Measurements from ENCODE around the gene AOPEP. TPM values are rescaled to one million over a fixed set of nuclear protein-coding genes. Genes with fewer than 3 reads are reported as not detected.

Gene AOPEP
- total and polyA plus RNA-seq, 2 of the 13 experiments (the other 11 are each of a cell fraction or from before 2014, with no cell fraction given) = 22.2 to 41.6 TPM

DNA sequence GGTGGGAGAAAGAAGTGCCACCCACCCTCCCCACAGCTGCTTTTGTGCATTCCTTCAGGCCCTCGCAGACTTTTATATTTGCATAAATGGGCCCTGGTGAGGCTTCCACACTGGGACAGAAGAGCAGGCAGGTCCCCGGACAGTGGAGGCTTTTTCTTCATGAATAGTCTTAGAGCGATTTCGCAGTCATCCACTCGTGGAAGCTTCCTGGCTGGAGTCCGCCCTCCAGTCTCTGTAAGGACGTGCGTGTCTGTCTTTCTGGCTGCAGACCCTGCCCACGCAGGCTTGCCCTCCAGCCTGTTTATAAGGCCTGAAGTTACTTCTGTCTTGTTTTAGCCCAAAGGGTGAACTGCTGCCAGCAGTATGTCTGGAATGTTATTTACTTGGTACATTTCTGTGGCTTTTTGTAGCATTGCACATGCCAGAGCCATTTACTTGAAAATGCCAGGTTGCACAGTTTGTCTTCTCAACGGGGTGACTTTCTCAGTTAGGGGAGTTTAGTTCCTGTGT, 195.7 kb downstream of the AOPEP start (continued):
- TF ChIP-seq, protein P1, sequence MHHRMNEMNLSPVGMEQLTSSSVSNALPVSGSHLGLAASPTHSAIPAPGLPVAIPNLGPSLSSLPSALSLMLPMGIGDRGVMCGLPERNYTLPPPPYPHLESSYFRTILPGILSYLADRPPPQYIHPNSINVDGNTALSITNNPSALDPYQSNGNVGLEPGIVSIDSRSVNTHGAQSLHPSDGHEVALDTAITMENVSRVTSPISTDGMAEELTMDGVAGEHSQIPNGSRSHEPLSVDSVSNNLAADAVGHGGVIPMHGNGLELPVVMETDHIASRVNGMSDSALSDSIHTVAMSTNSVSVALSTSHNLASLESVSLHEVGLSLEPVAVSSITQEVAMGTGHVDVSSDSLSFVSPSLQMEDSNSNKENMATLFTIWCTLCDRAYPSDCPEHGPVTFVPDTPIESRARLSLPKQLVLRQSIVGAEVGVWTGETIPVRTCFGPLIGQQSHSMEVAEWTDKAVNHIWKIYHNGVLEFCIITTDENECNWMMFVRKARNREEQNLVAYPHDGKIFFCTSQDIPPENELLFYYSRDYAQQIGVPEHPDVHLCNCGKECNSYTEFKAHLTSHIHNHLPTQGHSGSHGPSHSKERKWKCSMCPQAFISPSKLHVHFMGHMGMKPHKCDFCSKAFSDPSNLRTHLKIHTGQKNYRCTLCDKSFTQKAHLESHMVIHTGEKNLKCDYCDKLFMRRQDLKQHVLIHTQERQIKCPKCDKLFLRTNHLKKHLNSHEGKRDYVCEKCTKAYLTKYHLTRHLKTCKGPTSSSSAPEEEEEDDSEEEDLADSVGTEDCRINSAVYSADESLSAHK (CRISPR knock-in tag; IDR thresholded peaks at IDR 0.05; ENCODE audit: borderline replicate concordance) = no peak
- TF ChIP-seq ZEB1 (IDR thresholded peaks at IDR 0.05; ENCODE audit: insufficient replicate concordance, low read depth) (no peak), ZNF713 (CRISPR knock-in tag; IDR thresholded peaks at IDR 0.05) (no peak), SRSF1 (optimal IDR thresholded peaks at IDR 0.05; ENCODE audit: low read depth, low read length) (no peak), CREM (IDR thresholded peaks at IDR 0.05) (no peak), CREM (CRISPR knock-in tag; IDR thresholded peaks at IDR 0.05) (no peak), TP53 (CRISPR knock-in tag; conservative IDR thresholded peaks at IDR 0.05) (0 out of 2 replicates have a peak, but pooled peaks have one; percentile 8), TMF1 (CRISPR knock-in tag; IDR thresholded peaks at IDR 0.05; ENCODE audit: low read depth) (no peak), ZNF619 (CRISPR knock-in tag; IDR thresholded peaks at IDR 0.05) (no peak), ARHGAP35 (CRISPR knock-in tag; IDR thresholded peaks at IDR 0.05; ENCODE audit: borderline replicate concordance) (no peak), ZFP91 (CRISPR knock-in tag; IDR thresholded peaks at IDR 0.05; ENCODE audit: borderline replicate concordance) (no peak), NFATC3 (CRISPR knock-in tag; IDR thresholded peaks at IDR 0.05) (no peak), CHD2 (IDR thresholded peaks at IDR 0.05; ENCODE audit: low read depth, low read length) (no peak), ZNF629 (CRISPR knock-in tag; conservative IDR thresholded peaks at IDR 0.05) (no peak), ZNF841 (CRISPR knock-in tag; IDR thresholded peaks at IDR 0.05; ENCODE audit: borderline replicate concordance) (no peak), POLR2G (IDR thresholded peaks at IDR 0.05; ENCODE audit: low read depth, low read length) (no peak), SRSF4 (IDR thresholded peaks at IDR 0.05; ENCODE audit: low read depth, low read length, poor library complexity, severe bottlenecking) (no peak), ARID2 (CRISPR knock-in tag; IDR thresholded peaks at IDR 0.05; ENCODE audit: borderline replicate concordance) (no peak), ZNF75D (CRISPR knock-in tag; IDR thresholded peaks at IDR 0.05; ENCODE audit: borderline replicate concordance) (no peak), FOXA3 (CRISPR knock-in tag; IDR thresholded peaks at IDR 0.05) (peak; percentile 87), ZNF510 (CRISPR knock-in tag; IDR thresholded peaks at IDR 0.05; ENCODE audit: low read depth) (no peak), PRDM10 (CRISPR knock-in tag; IDR thresholded peaks at IDR 0.05; ENCODE audit: low read depth) (no peak), TCF12 (IDR thresholded peaks at IDR 0.05) (no peak), TCF12 (CRISPR knock-in tag; IDR thresholded peaks at IDR 0.05) (no peak)
